Activated naive CD4-positive, alpha-beta T cell treated with anti-CD3 and anti-CD28 coated beads, Interleukin-2, amount 50 U/mL, for 24 hours (primary cell): ENCODE measurements around the gene PPTC7.
"Not testable (repeated sequence)": the region's sequence is repeated elsewhere in the genome, so short reads cannot be mapped to it uniquely, and the experiment has no call there.

Source experiments
- H3K27ac Mint-ChIP-seq: one replicate; pipeline ENCODE4 v1.8.0; 2021; ENCODE audit warnings: mild to moderate bottlenecking, mixed read lengths
- H3K27me3 Mint-ChIP-seq: one replicate; pipeline ENCODE4 v1.8.0; 2021; ENCODE audit warnings: mixed read lengths
- H3K36me3 Mint-ChIP-seq: one replicate; pipeline ENCODE4 v1.8.0; 2021; ENCODE audit warnings: mixed read lengths
- H3K4me1 Mint-ChIP-seq: one replicate; pipeline ENCODE4 v1.8.0; 2021; ENCODE audit warnings: mixed read lengths
- H3K4me3 Mint-ChIP-seq: one replicate; pipeline ENCODE4 v1.8.0; 2021; ENCODE audit warnings: mild to moderate bottlenecking, mixed read lengths
- H3K9me3 Mint-ChIP-seq: one replicate; pipeline ENCODE4 v1.8.0; 2021; ENCODE audit warnings: mixed read lengths

The PPTC7 gene

DNA sequence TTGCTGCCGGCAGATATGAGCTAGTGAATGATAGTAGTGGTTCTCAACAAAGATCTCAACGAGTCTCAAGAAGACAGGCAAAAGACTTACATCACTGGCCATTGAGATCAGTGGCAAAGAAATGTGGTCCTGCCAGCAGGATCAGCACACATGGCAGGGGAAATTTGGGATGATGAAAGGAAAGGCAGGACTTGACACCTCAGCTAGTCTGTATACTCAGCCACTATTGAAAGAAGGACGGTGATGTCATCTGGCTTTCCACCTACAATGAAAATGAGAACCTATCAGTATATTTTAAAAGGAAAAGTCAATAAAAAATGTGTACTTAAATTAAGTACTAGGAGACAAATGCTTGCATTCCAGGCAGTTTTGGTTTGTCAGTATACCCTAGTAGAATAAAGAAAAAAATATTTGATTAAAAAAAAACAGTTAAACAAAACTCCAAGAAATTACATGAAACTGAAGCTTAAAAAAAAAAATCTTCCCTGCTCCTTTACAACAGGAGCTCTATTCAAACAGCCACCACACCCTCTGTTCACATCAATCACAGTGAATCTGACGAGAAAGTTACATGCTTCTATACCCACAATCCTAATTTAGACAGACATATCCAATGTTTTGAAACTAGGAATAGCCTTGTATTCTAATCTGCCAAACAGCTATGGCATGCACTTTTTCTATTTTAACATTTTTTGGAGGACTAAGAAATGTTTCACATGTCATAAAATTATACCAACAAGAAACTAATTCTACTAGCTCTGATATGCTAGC lies 46.1 kb downstream of the PPTC7 start:
- Mint-ChIP-seq H3K4me1 (peaks cover 20% of the 10 kb centered on the region), H3K27ac (no peak overlapping the region), H3K4me3 (no peak overlapping the region), H3K36me3 (peaks cover 12% of the 10 kb centered on the region), H3K9me3 (no peaks in the 10 kb centered on the region), H3K27me3 (no peaks in the 10 kb centered on the region)

DNA sequence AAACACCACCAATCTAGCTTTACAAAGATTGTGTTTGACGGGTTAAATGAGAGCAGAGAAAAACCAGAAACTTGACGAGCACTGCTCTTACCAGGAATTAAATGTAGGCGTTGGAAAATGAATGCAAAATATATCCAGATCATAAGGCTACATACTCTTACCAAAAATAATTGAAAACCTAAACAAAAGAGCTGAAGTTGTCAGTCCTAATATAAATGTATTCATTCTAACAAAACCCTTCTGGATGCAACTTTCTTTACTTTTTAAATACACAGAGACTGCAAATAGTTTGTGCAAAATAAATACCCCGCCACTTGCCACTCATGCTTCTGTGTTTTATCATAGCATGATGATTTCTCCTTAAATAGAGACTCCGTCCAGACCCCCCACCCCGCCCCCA lies 48.3 kb downstream of the PPTC7 start:
- Mint-ChIP-seq H3K36me3 (peaks cover 17% of the 10 kb centered on the region), H3K27me3 (no peaks in the 10 kb centered on the region), H3K9me3 (no peaks in the 10 kb centered on the region), H3K4me3 (no peak overlapping the region), H3K4me1 (peaks cover 28% of the 10 kb centered on the region), H3K27ac (no peak overlapping the region)

DNA sequence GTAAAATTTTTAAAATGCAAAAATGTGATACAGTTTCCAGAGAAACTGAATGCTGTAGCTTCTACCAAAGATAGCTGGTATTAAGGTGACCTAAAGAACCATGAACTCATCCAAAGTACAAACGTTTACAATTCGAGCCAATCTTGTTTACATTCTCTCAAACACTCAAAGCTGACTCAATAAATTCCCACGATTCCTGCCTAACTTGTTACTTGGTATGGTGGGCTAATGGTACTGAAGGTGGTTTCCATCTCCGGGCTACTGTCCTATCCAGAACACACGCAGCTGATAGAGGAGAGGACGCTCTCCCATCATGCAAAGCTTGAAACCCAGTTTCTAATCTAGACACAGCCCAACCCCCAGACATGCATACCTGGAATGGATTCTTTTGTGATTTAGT lies 49.5 kb downstream of the PPTC7 start:
- no peaks in the 10 kb centered on the region for H3K9me3 Mint-ChIP-seq
- peaks cover 32% of the 10 kb centered on the region for H3K4me1 Mint-ChIP-seq
- H3K36me3 Mint-ChIP-seq: peaks cover 20% of the 10 kb centered on the region
- no peak overlapping the region for H3K27ac Mint-ChIP-seq
- H3K4me3 Mint-ChIP-seq: no peak overlapping the region
- H3K27me3 Mint-ChIP-seq: no peaks in the 10 kb centered on the region

DNA sequence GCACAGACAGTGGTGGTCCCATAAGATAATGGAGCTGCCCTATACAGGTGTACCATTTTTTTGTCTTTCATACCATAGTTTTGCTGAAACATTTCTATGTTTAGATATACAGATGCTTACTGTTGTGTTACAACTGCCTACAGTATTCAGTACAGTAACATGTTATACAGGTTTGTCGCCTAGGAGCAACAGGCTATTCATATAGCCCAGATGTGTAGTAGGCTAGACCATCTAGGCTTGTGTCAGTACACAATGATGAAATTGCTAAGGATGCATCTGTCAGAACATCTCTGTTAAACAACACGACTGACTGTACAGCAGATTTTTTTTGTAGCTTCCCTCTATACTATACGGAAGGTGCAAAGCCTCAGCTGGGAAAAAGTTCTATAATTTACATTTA lies 50.5 kb downstream of the PPTC7 start:
- H3K27me3 Mint-ChIP-seq: no peaks in the 10 kb centered on the region
- H3K9me3 Mint-ChIP-seq: no peaks in the 10 kb centered on the region
- H3K4me1 Mint-ChIP-seq: peaks cover 32% of the 10 kb centered on the region
- peaks cover 21% of the 10 kb centered on the region for H3K36me3 Mint-ChIP-seq
- H3K4me3 Mint-ChIP-seq: peak overlapping the region; percentile 9
- peak overlapping the region; percentile 17 for H3K27ac Mint-ChIP-seq

DNA sequence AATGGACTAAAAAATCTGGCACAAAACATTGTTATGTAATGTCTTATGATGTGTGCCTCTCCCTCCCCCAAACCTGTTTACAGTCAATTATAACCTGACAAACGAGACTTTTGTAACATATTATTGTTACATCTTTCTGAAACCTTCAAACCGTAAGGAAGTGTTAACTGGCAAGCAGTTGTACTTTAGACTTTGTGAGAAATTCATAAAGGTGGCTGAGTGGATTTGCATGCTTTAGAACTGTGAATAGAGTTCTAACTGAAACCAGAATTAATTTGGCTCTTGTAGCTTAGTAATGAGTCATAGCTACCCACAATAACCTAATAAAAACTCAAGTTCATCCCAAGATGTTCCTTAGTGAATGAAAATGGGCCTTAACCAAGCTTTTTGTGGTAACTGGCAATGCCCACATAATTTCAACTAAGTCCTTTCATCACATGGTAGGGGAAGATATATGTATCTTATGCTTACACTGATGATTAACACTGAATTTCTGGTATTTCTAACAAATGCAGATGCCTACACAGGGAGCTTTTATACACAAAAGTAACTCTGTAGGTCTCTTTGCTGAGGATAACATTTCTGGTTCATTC lies 51.3 kb downstream of the PPTC7 start:
- peak overlapping the region; percentile 93 for H3K27ac Mint-ChIP-seq
- no peaks in the 10 kb centered on the region for H3K27me3 Mint-ChIP-seq
- peak overlapping the region; percentile 72 for H3K4me3 Mint-ChIP-seq
- peaks cover 21% of the 10 kb centered on the region for H3K36me3 Mint-ChIP-seq
- H3K4me1 Mint-ChIP-seq: peaks cover 32% of the 10 kb centered on the region
- H3K9me3 Mint-ChIP-seq: no peaks in the 10 kb centered on the region

DNA sequence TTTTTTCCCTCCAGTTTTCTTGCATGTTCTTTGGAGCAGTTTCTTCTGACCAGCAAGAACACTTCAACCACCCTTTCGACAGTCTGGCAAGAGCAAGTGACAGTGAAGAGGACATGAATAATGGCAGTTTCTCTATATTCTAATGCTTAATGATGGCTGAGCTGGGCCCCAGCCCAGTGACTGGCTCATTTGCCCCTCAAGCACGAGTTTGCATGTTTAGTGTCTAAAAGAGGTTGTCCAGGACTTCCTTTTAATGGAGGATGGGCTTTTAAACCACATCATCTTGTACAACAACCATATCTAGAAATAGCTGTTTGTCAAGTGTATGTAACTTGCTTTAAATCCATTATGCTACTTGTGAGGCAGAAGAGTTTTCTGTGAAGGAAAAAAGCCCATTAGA lies 52.6 kb downstream of the PPTC7 start:
- Mint-ChIP-seq H3K27me3 (no peaks in the 10 kb centered on the region), H3K4me3 (no peak overlapping the region), H3K27ac (no peak overlapping the region), H3K9me3 (no peaks in the 10 kb centered on the region), H3K4me1 (peaks cover 32% of the 10 kb centered on the region), H3K36me3 (peaks cover 16% of the 10 kb centered on the region)

DNA sequence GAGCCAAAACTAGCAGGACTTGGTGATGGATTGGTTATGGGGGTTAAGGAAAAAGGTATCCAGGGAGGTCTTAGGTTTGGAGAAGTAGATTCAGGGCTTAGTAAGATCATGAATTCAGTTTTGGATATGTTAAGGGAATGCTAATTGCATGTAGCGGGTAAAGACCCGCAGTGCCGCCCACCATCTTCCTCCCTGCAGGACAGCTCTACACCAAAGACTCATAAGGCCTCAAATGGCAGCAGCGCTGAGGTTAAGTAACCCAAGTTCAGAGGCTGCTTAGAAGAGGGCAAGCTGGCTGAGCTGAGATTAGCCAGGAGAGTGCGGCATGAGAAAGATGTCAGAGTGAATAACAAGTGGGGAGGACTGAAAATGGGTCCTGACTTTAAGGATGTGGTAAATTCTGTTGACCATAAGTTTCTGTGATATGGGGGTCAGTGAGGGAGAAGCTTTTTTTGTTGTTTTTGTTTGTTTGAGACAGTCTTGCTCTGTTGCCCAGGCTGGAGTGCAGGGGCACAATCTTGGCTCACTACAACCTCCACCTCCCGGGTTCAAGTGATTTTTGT lies 54.8 kb downstream of the PPTC7 start:
- Mint-ChIP-seq H3K36me3 (peaks cover 13% of the 10 kb centered on the region), H3K4me3 (no peak overlapping the region), H3K27me3 (no peaks in the 10 kb centered on the region), H3K4me1 (peaks cover 22% of the 10 kb centered on the region), H3K27ac (peak overlapping the region; percentile 32), H3K9me3 (no peaks in the 10 kb centered on the region)

DNA sequence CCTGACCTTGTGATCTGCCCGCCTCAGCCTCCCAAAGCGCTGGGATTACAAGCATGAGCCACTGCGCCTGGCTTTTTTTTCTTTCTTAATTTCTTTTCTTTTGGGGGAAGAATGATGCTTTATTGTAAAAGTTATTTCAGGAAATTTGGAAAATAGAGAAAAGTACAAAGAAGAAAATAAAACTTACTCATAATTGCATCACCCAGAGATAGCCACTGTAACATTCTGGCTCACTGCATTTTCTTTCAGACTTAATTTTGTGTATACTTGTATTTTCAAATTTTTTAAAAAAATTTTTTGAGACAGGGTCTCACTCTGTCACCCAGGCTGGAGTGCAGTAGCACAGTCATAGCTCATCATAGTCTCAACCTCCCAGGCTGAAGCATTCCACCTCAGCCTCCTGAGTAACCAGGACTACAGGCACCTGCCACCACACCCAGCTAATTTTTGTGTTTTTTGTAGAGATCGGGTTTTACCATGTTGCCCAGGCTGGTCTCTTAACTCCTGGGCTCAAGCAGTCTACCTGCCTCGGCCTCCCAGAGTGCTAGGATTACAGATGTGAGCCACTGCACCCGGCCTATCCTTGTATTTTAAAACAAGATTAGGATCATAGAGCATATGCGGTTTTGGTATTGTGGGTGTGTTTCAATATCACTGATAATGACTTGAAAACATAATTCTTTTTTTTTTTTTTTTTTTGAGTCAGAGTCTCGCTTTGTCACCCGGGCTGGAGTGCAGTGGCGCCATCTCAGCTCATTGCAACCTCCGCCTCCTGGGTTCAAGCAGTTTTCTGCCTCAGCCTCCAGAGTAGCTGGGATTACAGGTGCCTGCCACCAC lies 62.0 kb downstream of the PPTC7 start:
- H3K4me1 Mint-ChIP-seq, H3K27me3 Mint-ChIP-seq, H3K4me3 Mint-ChIP-seq, H3K9me3 Mint-ChIP-seq, H3K36me3 Mint-ChIP-seq, H3K27ac Mint-ChIP-seq: not testable (repeated sequence)

DNA sequence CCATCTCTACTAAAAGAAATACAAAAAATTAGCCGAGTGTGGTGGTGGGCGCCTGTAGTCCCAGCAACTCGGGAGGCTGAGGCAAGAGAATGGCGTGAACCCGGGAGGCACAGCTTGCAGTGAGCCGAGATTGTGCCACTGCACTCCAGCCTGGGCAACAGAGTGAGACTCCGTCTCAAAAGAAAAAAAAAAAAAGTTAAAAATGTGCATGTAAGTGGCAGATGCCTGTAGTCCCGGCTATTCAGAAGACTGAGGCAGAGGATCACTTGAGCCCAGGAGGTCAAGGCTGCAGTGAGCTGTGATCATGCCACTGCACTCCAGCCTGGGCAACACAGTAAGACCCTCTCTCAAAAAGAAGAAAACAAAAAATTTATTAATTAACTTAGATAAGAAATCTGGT lies 65.1 kb downstream of the PPTC7 start:
- H3K36me3 Mint-ChIP-seq, H3K4me3 Mint-ChIP-seq, H3K27ac Mint-ChIP-seq, H3K9me3 Mint-ChIP-seq, H3K4me1 Mint-ChIP-seq, H3K27me3 Mint-ChIP-seq: not testable (repeated sequence)

DNA sequence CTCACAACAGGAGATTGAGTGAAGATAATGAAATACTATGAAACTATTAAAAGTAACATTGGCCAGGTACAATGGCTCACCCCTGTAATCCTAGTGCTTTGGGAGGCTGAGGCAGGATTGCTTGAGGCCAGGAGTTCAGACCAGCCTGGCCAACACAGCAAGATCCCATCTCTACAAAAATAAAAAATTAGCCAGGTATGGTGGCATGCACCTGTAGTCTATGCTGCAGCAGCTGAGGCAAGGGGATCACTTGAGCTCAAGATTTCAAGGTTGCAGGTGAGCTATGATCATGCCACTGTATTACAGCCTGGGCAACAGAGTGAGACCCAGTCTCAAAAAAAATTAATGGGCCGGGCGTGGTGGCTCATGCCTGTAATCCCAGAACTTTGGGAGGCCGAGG lies 66.1 kb downstream of the PPTC7 start:
- Mint-ChIP-seq H3K9me3 (no peaks in the 10 kb centered on the region), H3K27me3 (peaks cover 1% of the 10 kb centered on the region), H3K27ac (no peak overlapping the region), H3K4me3 (no peak overlapping the region), H3K36me3 (peaks cover 1% of the 10 kb centered on the region), H3K4me1 (no peaks in the 10 kb centered on the region)

DNA sequence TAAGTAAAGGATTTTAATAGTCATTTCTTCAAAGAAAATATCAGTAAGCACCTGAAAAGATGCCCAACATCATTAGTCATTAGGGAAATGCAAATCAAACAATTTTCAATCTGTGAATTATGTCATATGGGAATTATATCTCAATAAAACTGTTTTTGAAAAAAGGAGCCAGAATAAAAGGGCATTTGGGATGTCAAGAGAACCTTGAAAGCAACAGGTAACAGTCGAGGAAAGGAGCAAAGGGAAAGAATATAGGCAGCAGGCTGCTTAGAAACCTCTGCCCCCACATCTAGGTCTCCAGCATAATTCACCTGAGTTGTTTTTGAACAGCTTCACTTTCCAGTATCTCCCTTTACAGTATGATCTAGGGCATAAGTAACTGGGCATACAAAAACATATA lies 68.8 kb downstream of the PPTC7 start:
- H3K4me3 Mint-ChIP-seq: no peak overlapping the region
- no peak overlapping the region for H3K27ac Mint-ChIP-seq
- H3K9me3 Mint-ChIP-seq: no peaks in the 10 kb centered on the region
- H3K4me1 Mint-ChIP-seq: no peaks in the 10 kb centered on the region
- no peaks in the 10 kb centered on the region for H3K36me3 Mint-ChIP-seq
- H3K27me3 Mint-ChIP-seq: peaks cover 1% of the 10 kb centered on the region

DNA sequence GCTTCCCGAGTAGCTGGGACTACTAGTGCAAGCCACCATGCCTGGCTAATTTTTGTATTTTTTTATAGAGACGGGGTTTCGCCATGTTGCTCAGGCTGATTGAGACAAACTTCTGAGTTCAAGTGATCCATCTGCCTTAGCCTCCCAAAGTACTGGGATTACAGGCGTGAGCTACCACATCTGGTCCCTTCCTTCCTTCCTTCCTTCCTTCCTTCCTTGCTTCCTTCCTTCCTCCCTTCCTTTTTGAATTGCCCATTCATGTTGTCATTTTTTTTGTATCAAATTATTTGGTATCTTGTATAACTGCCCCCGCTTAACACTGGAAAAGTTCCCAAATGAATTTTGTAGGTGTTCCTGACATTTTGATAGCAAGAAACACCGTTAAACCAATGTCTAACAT lies 69.3 kb downstream of the PPTC7 start:
- no peaks in the 10 kb centered on the region for H3K36me3 Mint-ChIP-seq
- no peaks in the 10 kb centered on the region for H3K9me3 Mint-ChIP-seq
- no peak overlapping the region for H3K27ac Mint-ChIP-seq

DNA sequence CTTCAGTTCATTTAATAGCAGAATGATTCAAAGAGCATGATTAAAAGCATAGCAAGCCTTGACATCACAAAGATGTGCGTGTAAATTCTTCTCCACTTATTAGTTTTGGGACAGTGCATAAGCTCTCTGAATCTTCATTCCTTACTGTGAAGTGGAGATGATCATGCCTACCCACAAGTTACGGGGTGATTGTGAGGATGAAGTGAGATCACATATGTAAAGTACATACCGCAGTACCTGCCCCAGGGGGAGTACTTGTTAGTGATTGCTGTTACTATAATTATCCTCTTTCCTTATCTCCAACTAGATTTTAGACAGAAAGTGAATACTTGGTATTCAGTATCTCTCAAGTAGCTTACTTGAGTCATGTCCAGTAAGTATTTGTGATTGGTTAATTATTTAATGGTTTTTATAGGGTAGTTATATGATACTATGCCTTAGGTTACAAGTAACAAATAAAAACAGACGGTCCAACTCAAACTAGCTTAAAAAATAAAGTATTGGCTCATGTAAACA lies 75.0 kb downstream of the PPTC7 start:
- Mint-ChIP-seq H3K4me1 (no peaks in the 10 kb centered on the region), H3K27me3 (no peaks in the 10 kb centered on the region), H3K9me3 (no peaks in the 10 kb centered on the region), H3K4me3 (no peak overlapping the region), H3K27ac (no peak overlapping the region), H3K36me3 (no peaks in the 10 kb centered on the region)

More for the DNA sequence above, 69.3 kb downstream of the PPTC7 start:
- Mint-ChIP-seq H3K4me1 (no peaks in the 10 kb centered on the region), H3K4me3 (no peak overlapping the region), H3K27me3 (peaks cover 1% of the 10 kb centered on the region)

DNA sequence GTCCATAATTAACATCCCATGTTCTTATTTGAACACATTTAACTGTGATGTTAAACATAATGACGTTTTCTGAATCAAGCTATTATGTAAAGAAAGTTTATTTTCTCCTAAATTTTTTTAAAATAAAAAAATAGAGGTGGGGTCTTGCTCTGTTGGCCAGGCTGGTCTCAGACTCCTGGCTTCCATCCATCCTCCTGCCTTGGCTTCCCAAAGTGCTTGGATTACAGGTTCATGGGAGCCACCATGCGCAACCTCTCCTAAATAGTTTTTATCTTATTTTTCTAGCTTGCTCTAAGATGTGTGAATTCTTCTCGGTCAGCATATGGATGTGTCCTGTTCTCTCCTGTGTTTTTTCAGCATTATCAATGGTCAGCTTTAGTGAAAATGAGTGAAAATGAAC lies 77.8 kb downstream of the PPTC7 start:
- Mint-ChIP-seq H3K4me3 (no peak overlapping the region), H3K27me3 (no peaks in the 10 kb centered on the region)

DNA sequence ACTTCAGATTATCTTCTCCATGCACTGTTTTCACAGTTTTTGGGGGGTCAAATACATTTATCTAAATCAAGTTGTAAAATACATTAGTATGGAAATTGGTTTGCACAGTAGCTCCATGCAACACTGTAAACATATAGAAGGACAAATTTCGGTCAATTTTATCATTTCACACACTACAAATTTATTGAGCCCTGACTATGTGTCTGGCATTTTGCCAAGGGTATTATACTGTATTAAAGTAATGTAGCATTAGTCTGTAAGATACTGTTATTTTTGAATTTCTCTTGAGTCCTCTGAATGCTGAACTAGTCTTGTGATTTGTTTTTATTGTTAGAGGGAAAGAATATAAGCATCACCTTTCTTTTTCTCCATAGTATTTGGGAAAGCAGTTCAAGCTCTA lies 79.7 kb downstream of the PPTC7 start:
- Mint-ChIP-seq H3K4me3 (no peak overlapping the region), H3K4me1 (peaks cover 29% of the 10 kb centered on the region), H3K9me3 (no peaks in the 10 kb centered on the region), H3K27ac (no peak overlapping the region), H3K27me3 (no peaks in the 10 kb centered on the region), H3K36me3 (peaks cover 6% of the 10 kb centered on the region)

More for the DNA sequence above, 77.8 kb downstream of the PPTC7 start:
- no peak overlapping the region for H3K27ac Mint-ChIP-seq
- H3K36me3 Mint-ChIP-seq: peaks cover 5% of the 10 kb centered on the region
- H3K9me3 Mint-ChIP-seq: no peaks in the 10 kb centered on the region
- H3K4me1 Mint-ChIP-seq: peaks cover 11% of the 10 kb centered on the region
